NCI-H2227 (cell line): ENCODE measurements around the gene SDHAF4.
"Not testable (repeated sequence)": the region's sequence is repeated elsewhere in the genome, so short reads cannot be mapped to it uniquely, and the experiment has no call there.

ENCODE experiments used
- DNase-seq: peaks from one replicate; lab custom pipeline; 2025; ENCODE audit not compliant: unreplicated experiment; lab: John Stamatoyannopoulos, UW

Gene SDHAF4

GRCh38 chr6:70592391-70593117, 25.8 kb downstream of the SDHAF4 start:
- DNase-seq, result no peak

GRCh38 chr6:70593118-70593486, 26.4 kb downstream of the SDHAF4 start:
- DNase-seq, result no peak

- DNase-seq, result no peak
These were observed 32.5 kb downstream of the SDHAF4 start for GRCh38 chr6:70599187-70599586.

GRCh38 chr6:70601014-70601413, 34.3 kb downstream of the SDHAF4 start:
- DNase-seq, result no peak

GRCh38 chr6:70604254-70604653, 37.5 kb downstream of the SDHAF4 start:
- no peak for DNase-seq

GRCh38 chr6:70607371-70607770, 40.6 kb downstream of the SDHAF4 start:
- not testable (repeated sequence) for DNase-seq

GRCh38 chr6:70609181-70609580, 42.5 kb downstream of the SDHAF4 start:
- not testable (repeated sequence) for DNase-seq

GRCh38 chr6:70616728-70617260, 50.1 kb downstream of the SDHAF4 start:
- no peak for DNase-seq

GRCh38 chr6:70620746-70621145, 54.0 kb downstream of the SDHAF4 start:
- no peak for DNase-seq

- DNase-seq, result no peak
These were observed 55.7 kb downstream of the SDHAF4 start for GRCh38 chr6:70622461-70622860.

GRCh38 chr6:70625436-70625835, 58.7 kb downstream of the SDHAF4 start:
- DNase-seq, result no peak

- no peak for DNase-seq
These were observed 60.9 kb downstream of the SDHAF4 start for GRCh38 chr6:70627500-70628254.

- no peak for DNase-seq
These were observed 63.2 kb downstream of the SDHAF4 start for GRCh38 chr6:70629929-70630328.

GRCh38 chr6:70633870-70634269, 67.1 kb downstream of the SDHAF4 start:
- no peak for DNase-seq

GRCh38 chr6:70636596-70636995, 69.9 kb downstream of the SDHAF4 start:
- no peak for DNase-seq

GRCh38 chr6:70638468-70638867, 71.7 kb downstream of the SDHAF4 start:
- DNase-seq, result no peak
